Neutrophil (primary cell): ENCODE results near the gene DGCR2.

ENCODE experiments used
- H3K27ac ChIP-seq: fragments of 200-600 bp; sonication (generic); 2 replicates; pipeline ENCODE4 v1.5.1; 2016; ENCODE audit warnings: mild to moderate bottlenecking, moderate library complexity
- H3K27me3 ChIP-seq: fragments of 200-600 bp; sonication (generic); 2 replicates; pipeline ENCODE4 v1.6.0; 2016; ENCODE audit warnings: mild to moderate bottlenecking
- H3K36me3 ChIP-seq: fragments of 200-600 bp; sonication (generic); 2 replicates; pipeline ENCODE4 v1.5.1; 2017
- H3K4me1 ChIP-seq, 2 experiments: fragments of 200-600 bp in 1 of 2; sonication (generic) in 1 of 2; 1 replicate in 1 of 2; 2 replicates in 1 of 2; pipeline versions ENCODE4 v1.5.1 to v1.6.1; 2013 to 2016; ENCODE audit warnings: low read depth in 1 of 2, low read length in 1 of 2, mild to moderate bottlenecking in 1 of 2, moderate library complexity in 1 of 2; ENCODE audit not compliant: control insufficient read depth in 1 of 2, insufficient read depth in 1 of 2
- H3K4me3 ChIP-seq, 2 experiments: fragments of 200-600 bp in 1 of 2; sonication (generic) in 1 of 2; 1 replicate in 1 of 2; 2 replicates in 1 of 2; pipeline ENCODE4 v1.5.1; 2013 to 2016; ENCODE audit warnings: low read depth in 1 of 2, low read length in 1 of 2, mild to moderate bottlenecking in 1 of 2, moderate library complexity in 1 of 2
- H3K9me3 ChIP-seq: fragments of 200-600 bp; sonication (generic); 2 replicates; pipeline ENCODE4 v1.5.1; 2016
- TF ChIP-seq, protein P1 (sequence below): fragments of 200-600 bp; sonication (generic); IDR thresholded peaks from 2 replicates; pipeline ENCODE4 v1.5.1; 2016; ENCODE audit warnings: antibody characterized with exemption

DGCR2 gene

GRCh38 chr22:19139001-19139356 is 16.8 kb upstream of the DGCR2 start:
- no peak overlapping the region for H3K4me3 ChIP-seq
- no peak overlapping the region for H3K27ac ChIP-seq
- peaks cover 89% of the 10 kb centered on the region for H3K36me3 ChIP-seq
- peaks cover 6 to 9% of the 10 kb centered on the region in 2 experiments for H3K4me1 ChIP-seq
- H3K27me3 ChIP-seq = no peaks in the 10 kb centered on the region
- TF ChIP-seq, protein P1, sequence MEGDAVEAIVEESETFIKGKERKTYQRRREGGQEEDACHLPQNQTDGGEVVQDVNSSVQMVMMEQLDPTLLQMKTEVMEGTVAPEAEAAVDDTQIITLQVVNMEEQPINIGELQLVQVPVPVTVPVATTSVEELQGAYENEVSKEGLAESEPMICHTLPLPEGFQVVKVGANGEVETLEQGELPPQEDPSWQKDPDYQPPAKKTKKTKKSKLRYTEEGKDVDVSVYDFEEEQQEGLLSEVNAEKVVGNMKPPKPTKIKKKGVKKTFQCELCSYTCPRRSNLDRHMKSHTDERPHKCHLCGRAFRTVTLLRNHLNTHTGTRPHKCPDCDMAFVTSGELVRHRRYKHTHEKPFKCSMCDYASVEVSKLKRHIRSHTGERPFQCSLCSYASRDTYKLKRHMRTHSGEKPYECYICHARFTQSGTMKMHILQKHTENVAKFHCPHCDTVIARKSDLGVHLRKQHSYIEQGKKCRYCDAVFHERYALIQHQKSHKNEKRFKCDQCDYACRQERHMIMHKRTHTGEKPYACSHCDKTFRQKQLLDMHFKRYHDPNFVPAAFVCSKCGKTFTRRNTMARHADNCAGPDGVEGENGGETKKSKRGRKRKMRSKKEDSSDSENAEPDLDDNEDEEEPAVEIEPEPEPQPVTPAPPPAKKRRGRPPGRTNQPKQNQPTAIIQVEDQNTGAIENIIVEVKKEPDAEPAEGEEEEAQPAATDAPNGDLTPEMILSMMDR = no peak
- H3K9me3 ChIP-seq = no peaks in the 10 kb centered on the region

GRCh38 chr22:19138217-19139000 is 16.2 kb upstream of the DGCR2 start:
- peaks cover under 1 to 3% of the 10 kb centered on the region in 2 experiments for H3K4me1 ChIP-seq
- TF ChIP-seq, protein P1 = no peak
- no peaks in the 10 kb centered on the region for H3K27me3 ChIP-seq
- H3K4me3 ChIP-seq = no peak overlapping the region
- H3K36me3 ChIP-seq = peaks cover 94% of the 10 kb centered on the region
- H3K27ac ChIP-seq = no peak overlapping the region
- H3K9me3 ChIP-seq = no peaks in the 10 kb centered on the region

DNA sequence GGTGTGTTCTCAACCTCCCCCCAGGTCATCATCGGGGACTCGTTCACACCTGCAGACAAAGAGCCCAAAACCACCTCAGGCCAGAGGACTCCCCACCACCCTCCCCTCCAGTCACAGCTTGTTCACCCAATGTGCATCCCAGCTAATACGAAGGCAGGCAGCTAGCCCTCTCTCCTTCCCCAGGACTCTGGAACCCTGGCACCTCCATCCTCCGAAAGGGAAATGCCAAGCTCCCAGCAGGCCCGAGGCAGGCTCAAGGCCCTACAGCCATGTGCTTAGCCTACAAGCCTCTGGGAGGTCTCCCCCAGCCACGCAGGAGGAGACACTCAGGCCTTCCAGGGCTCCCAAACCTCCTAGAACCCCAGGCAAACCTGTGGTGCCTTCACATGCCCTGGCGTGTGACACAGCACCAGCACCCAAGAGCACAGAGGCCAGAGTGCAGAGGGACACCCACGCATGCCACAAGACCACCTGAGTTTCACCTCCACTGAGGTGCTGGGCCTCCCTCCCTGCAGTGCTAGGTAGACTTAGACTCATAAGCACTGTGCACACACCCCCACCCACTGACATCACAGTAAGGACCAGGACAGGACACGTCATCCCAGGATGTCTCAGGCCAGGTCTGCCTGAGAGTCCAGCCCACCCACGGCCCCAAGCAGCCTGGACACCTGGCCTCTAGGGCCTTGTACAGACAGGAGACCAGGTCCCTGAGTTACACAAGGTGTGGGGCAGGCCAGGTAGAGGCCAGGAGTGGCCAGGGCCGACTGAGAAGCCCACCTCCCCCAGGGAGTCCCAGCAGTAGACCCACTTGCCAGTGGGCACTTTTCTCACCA is 15.4 kb upstream of the DGCR2 start:
- no peak overlapping the region for H3K4me3 ChIP-seq
- H3K27me3 ChIP-seq = no peaks in the 10 kb centered on the region
- H3K36me3 ChIP-seq = peaks cover 100% of the 10 kb centered on the region
- no peak overlapping the region for H3K27ac ChIP-seq
- TF ChIP-seq, protein P1 = no peak
- no peaks in the 10 kb centered on the region for H3K9me3 ChIP-seq
- no peaks in the 10 kb centered on the region for H3K4me1 ChIP-seq

- H3K4me3 ChIP-seq = no peak overlapping the region
- no peaks in the 10 kb centered on the region for H3K4me1 ChIP-seq
- no peak overlapping the region for H3K27ac ChIP-seq
- peaks cover 100% of the 10 kb centered on the region for H3K36me3 ChIP-seq
- TF ChIP-seq, protein P1 = no peak
- H3K27me3 ChIP-seq = no peaks in the 10 kb centered on the region
- H3K9me3 ChIP-seq = no peaks in the 10 kb centered on the region
Observed at GRCh38 chr22:19136915-19137314, 14.7 kb upstream of the DGCR2 start.

- Histone ChIP-seq H3K27ac (no peak overlapping the region), H3K4me1 (no peaks in the 10 kb centered on the region), H3K9me3 (no peaks in the 10 kb centered on the region), H3K27me3 (no peaks in the 10 kb centered on the region), H3K4me3 (no peak overlapping the region), H3K36me3 (peaks cover 93% of the 10 kb centered on the region)
- TF ChIP-seq, protein P1 = no peak
Observed at GRCh38 chr22:19134874-19135273, 12.7 kb upstream of the DGCR2 start.
